Glutamatergic neuron (in vitro differentiated cells): ENCODE results near the gene CIAO2A. TPM values are rescaled to one million over a fixed set of nuclear protein-coding genes. Genes with fewer than 3 reads are reported as not detected.

Experiments used
- DNase-seq: peaks from one replicate; pipeline ENCODE4 v3.0.0; 2022
- H3K27ac Mint-ChIP-seq: one replicate; pipeline ENCODE4 v1.8.0; 2020; ENCODE audit warnings: mild to moderate bottlenecking, mixed read lengths, inconsistent platforms; ENCODE audit not compliant: unreplicated experiment
- H3K27me3 Mint-ChIP-seq: one replicate; pipeline ENCODE4 v1.8.0; 2020; ENCODE audit warnings: mild to moderate bottlenecking, moderate library complexity, mixed read lengths, inconsistent platforms; ENCODE audit not compliant: unreplicated experiment
- H3K36me3 Mint-ChIP-seq: one replicate; pipeline ENCODE4 v1.8.0; 2020; ENCODE audit warnings: mild to moderate bottlenecking, mixed read lengths, inconsistent platforms; ENCODE audit not compliant: unreplicated experiment
- H3K4me1 Mint-ChIP-seq: one replicate; pipeline ENCODE4 v1.8.0; 2020; ENCODE audit warnings: mild to moderate bottlenecking, low read depth, mixed read lengths, inconsistent platforms; ENCODE audit not compliant: unreplicated experiment
- H3K4me3 Mint-ChIP-seq: one replicate; pipeline ENCODE4 v1.8.0; 2020; ENCODE audit warnings: mild to moderate bottlenecking, mixed read lengths, inconsistent platforms; ENCODE audit not compliant: unreplicated experiment
- H3K9me3 Mint-ChIP-seq: one replicate; pipeline ENCODE4 v1.8.0; 2020; ENCODE audit warnings: mild to moderate bottlenecking, moderate library complexity, mixed read lengths, inconsistent platforms; ENCODE audit not compliant: unreplicated experiment
- CTCF ChIP-seq: fragments of 200-600 bp; sonication (generic); IDR thresholded peaks from one replicate; pipeline ENCODE4 v1.5.0; 2021; ENCODE audit not compliant: partially characterized antibody, unreplicated experiment
- total RNA-seq: library from RNA; stranded (reverse); fragmentation: NEBNext Ultra II Directional; extraction: Animal tissue kit (Norgen Biotek cat#: 25700); gene quantifications from one replicate; pipeline ENCODE4 v1.2.1, GENCODE V29; 2021; ENCODE audit not compliant: unreplicated experiment

Gene CIAO2A
- total RNA-seq, 1 donor from 2014 or later, result 35.5 TPM

GRCh38 chr15:64131547-64131946, 37.9 kb upstream of the CIAO2A start:
- Mint-ChIP-seq H3K9me3 (no peaks in the 10 kb centered on the region), H3K36me3 (peaks cover 4% of the 10 kb centered on the region), H3K27me3 (no peaks in the 10 kb centered on the region), H3K4me3 (no peak overlapping the region), H3K4me1 (no peaks in the 10 kb centered on the region), H3K27ac (no peak overlapping the region)
- DNase-seq, result no peak
- no peak for TF ChIP-seq CTCF

GRCh38 chr15:64130159-64130558, 36.5 kb upstream of the CIAO2A start:
- no peak overlapping the region for H3K4me3 Mint-ChIP-seq
- H3K36me3 Mint-ChIP-seq, result peaks cover 4% of the 10 kb centered on the region
- no peak for DNase-seq
- no peaks in the 10 kb centered on the region for H3K4me1 Mint-ChIP-seq
- H3K9me3 Mint-ChIP-seq, result no peaks in the 10 kb centered on the region
- no peaks in the 10 kb centered on the region for H3K27me3 Mint-ChIP-seq
- no peak for TF ChIP-seq CTCF
- no peak overlapping the region for H3K27ac Mint-ChIP-seq

GRCh38 chr15:64127521-64128270, 34.1 kb upstream of the CIAO2A start:
- no peaks in the 10 kb centered on the region for H3K4me1 Mint-ChIP-seq
- peaks cover 2% of the 10 kb centered on the region for H3K27me3 Mint-ChIP-seq
- TF ChIP-seq CTCF, result no peak
- H3K27ac Mint-ChIP-seq, result no peak overlapping the region
- H3K4me3 Mint-ChIP-seq, result no peak overlapping the region
- H3K9me3 Mint-ChIP-seq, result no peaks in the 10 kb centered on the region
- peaks cover under 1% of the 10 kb centered on the region for H3K36me3 Mint-ChIP-seq
- no peak for DNase-seq

- Mint-ChIP-seq H3K4me1 (no peaks in the 10 kb centered on the region), H3K36me3 (no peaks in the 10 kb centered on the region), H3K9me3 (no peaks in the 10 kb centered on the region), H3K27ac (no peak overlapping the region), H3K27me3 (peaks cover 2% of the 10 kb centered on the region), H3K4me3 (no peak overlapping the region)
- no peak for DNase-seq
- TF ChIP-seq CTCF, result no peak
These were observed 32.3 kb upstream of the CIAO2A start for GRCh38 chr15:64125978-64126377.

GRCh38 chr15:64122936-64123351, 29.3 kb upstream of the CIAO2A start:
- Mint-ChIP-seq H3K27me3 (peaks cover 2% of the 10 kb centered on the region), H3K27ac (no peak overlapping the region), H3K4me3 (no peak overlapping the region), H3K36me3 (no peaks in the 10 kb centered on the region), H3K9me3 (no peaks in the 10 kb centered on the region), H3K4me1 (no peaks in the 10 kb centered on the region)
- DNase-seq, result no peak
- no peak for TF ChIP-seq CTCF
